Natural killer cell (primary cell): ENCODE measurements around the gene OR51B6. TPM values are rescaled to one million over a fixed set of nuclear protein-coding genes. Genes with fewer than 3 reads are reported as not detected.

Experiments
- ATAC-seq, 3 donors: fragments of 150-1000 bp in 2 of 3; fragments of 200-7000 bp in 1 of 3; cut with Tn5 transposase; 1 replicate in 1 of 3; 2 replicates in 2 of 3; pipeline ENCODE4 v1.10.0; 2021; ENCODE audit warnings: mild to moderate bottlenecking in 2 of 3, moderate library complexity in 2 of 3
- DNase-seq, 2 donors: peaks; one replicate each; pipeline versions ENCODE4 v3.0.0 to v3.0.0-alpha.2; 2013 to 2021; ENCODE audit warnings: mixed read lengths in 1 of 2
- H3K27ac ChIP-seq: one replicate; pipeline ENCODE4 v1.5.1; 2013; ENCODE audit warnings: mild to moderate bottlenecking, low read length
- H3K27me3 ChIP-seq: one replicate; pipeline ENCODE4 v1.6.1; 2013; ENCODE audit warnings: low read length; ENCODE audit not compliant: control insufficient read depth, insufficient read depth
- H3K36me3 ChIP-seq: one replicate; pipeline ENCODE4 v1.6.1; 2013; ENCODE audit warnings: low read length; ENCODE audit not compliant: control insufficient read depth, insufficient read depth
- H3K4me1 ChIP-seq: one replicate; pipeline ENCODE4 v1.6.1; 2013; ENCODE audit warnings: low read length; ENCODE audit not compliant: control insufficient read depth, insufficient read depth
- H3K4me3 ChIP-seq: one replicate; pipeline ENCODE4 v1.5.1; 2013; ENCODE audit warnings: low read length
- H3K9me3 ChIP-seq: one replicate; pipeline ENCODE4 v1.6.1; 2013; ENCODE audit warnings: low read length; ENCODE audit not compliant: control insufficient read depth, insufficient read depth
- H3K27ac Mint-ChIP-seq, 2 donors: one replicate each; pipeline ENCODE4 v1.8.0; 2022; ENCODE audit warnings: mild to moderate bottlenecking in 2 of 2, mixed read lengths in 2 of 2, moderate library complexity in 1 of 2
- H3K27me3 Mint-ChIP-seq, 2 donors: one replicate each; pipeline ENCODE4 v1.8.0; 2022; ENCODE audit warnings: low read depth in 2 of 2, mixed read lengths in 2 of 2
- H3K36me3 Mint-ChIP-seq: one replicate; pipeline ENCODE4 v1.8.0; 2022; ENCODE audit warnings: mixed read lengths
- H3K4me1 Mint-ChIP-seq, 2 donors: one replicate each; pipeline ENCODE4 v1.8.0; 2022; ENCODE audit warnings: mixed read lengths in 2 of 2
- H3K4me3 Mint-ChIP-seq: one replicate; pipeline ENCODE4 v1.8.0; 2022; ENCODE audit warnings: mild to moderate bottlenecking, moderate library complexity, mixed read lengths
- H3K9me3 Mint-ChIP-seq, 2 donors: one replicate each; pipeline ENCODE4 v1.8.0; 2022; ENCODE audit warnings: mixed read lengths in 2 of 2
- WGBS: methylation state at CpG from one replicate; pipeline ENCODE4 v1.1.7; 2013; ENCODE audit warnings: missing lambda C conversion rate; ENCODE audit not compliant: insufficient coverage; 5-methylcytosine and 5-hydroxymethylcytosine counted together
- intact Hi-C: fragments of 100-400 bp; cut with micrococcal nuclease; formaldehyde crosslinking; loops from one replicate; pipeline ENCODE4 v1.14.2; 2022
- total RNA-seq, 4 donors: library from RNA; stranded (reverse); fragments of 120-200 nt in 1 of 4; gene quantifications; one replicate each; pipeline versions ENCODE4 v1.2.3 to v1.2.4, GENCODE V29; 2013 to 2022
- TF ChIP-seq, protein P1 (sequence below): fragments of 200-600 bp; IDR thresholded peaks from one replicate; pipeline ENCODE4 v1.8.0; 2022; ENCODE audit warnings: antibody characterized with exemption

OR51B6 gene
- total RNA-seq, 3 donors from 2014 or later (not counting 1 experiment from before 2014, with no cell fraction given): not detected

DNA sequence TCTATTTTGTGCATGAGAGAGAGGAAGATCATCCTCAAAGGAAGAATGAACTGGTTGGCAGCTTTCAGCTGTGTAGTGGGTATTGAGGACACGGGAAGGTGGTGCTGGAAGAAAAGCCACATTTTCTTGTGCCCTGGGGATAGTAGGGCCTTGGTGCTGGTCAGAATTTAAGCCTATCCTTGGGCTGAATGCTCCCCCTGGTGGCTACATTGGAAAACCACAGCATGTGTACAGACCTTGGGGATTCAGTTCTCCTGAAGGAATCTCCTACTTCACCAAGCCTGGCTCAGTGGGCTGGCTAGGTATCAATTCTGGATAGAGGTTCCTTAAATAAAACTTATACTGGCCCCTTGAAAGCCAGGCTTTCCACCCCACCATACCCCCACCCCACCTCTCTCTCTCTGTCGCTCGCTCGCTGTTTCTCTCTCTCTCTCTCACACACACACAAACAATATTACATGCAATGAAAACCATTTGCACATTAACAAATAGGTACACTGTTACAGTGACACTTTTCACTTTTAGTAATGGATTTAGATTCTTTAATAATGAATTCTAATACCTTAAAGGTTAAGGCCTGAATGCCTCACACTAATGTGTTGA, 29.5 kb downstream of the OR51B6 start:
- Mint-ChIP-seq H3K4me1 (no peaks in the 10 kb centered on the region), H3K27me3 (no peaks in the 10 kb centered on the region), H3K4me3 (no peak overlapping the region), H3K9me3 (no peaks in the 10 kb centered on the region), H3K27ac (no peak overlapping the region), H3K36me3 (no peaks in the 10 kb centered on the region)
- DNase-seq (peak in 1 of 2 donors; percentile 19), ATAC-seq (peak in 1 of 3 donors; percentile 42)
- TF ChIP-seq, protein P1, sequence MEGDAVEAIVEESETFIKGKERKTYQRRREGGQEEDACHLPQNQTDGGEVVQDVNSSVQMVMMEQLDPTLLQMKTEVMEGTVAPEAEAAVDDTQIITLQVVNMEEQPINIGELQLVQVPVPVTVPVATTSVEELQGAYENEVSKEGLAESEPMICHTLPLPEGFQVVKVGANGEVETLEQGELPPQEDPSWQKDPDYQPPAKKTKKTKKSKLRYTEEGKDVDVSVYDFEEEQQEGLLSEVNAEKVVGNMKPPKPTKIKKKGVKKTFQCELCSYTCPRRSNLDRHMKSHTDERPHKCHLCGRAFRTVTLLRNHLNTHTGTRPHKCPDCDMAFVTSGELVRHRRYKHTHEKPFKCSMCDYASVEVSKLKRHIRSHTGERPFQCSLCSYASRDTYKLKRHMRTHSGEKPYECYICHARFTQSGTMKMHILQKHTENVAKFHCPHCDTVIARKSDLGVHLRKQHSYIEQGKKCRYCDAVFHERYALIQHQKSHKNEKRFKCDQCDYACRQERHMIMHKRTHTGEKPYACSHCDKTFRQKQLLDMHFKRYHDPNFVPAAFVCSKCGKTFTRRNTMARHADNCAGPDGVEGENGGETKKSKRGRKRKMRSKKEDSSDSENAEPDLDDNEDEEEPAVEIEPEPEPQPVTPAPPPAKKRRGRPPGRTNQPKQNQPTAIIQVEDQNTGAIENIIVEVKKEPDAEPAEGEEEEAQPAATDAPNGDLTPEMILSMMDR: no peak
- Histone ChIP-seq H3K9me3 (no peaks in the 10 kb centered on the region), H3K4me3 (no peak overlapping the region), H3K36me3 (no peaks in the 10 kb centered on the region), H3K27me3 (no peaks in the 10 kb centered on the region), H3K27ac (no peak overlapping the region), H3K4me1 (no peaks in the 10 kb centered on the region)
- WGBS: 76% methylated on average over 4 of the region's 4 CpGs
- intact Hi-C loops: no loop called here

DNA sequence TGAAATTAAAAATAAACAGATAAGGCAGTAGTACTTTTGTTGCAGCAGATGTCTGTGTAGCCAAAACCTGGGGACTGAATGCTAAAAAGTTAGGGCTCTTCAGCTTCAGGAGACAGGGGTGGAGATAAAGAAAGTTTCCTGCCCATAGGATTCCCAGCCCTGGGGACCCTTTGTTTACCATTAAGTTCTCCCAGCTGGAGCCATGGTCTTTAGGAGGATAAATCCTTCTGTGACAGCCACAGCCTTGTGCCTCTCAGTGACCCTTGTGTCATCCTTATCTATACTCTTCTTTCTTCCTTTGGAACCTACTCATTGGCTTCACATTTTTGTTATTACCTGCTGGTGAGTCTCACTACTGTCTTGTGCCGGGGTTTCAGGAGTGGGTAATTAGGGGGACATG, 32.3 kb downstream of the OR51B6 start, which contains the start of gene OR51M1:
TSS of gene OR51M1 (plus strand) at position 237 of the 400 bp plus-strand sequence. CDS start 5,587 bp downstream, outside the sequence.
- Histone ChIP-seq H3K36me3 (no peaks in the 10 kb centered on the region), H3K27ac (no peak within 1 kb of the TSS), H3K4me1 (no peaks in the 10 kb centered on the region), H3K27me3 (no peaks in the 10 kb centered on the region), H3K9me3 (no peaks in the 10 kb centered on the region), H3K4me3 (no peak within 1 kb of the TSS)
- intact Hi-C loops: no loop called here
- no peak for ATAC-seq
- WGBS: 76% methylated on average over 1 of the region's 1 CpG
- Mint-ChIP-seq H3K9me3 (no peaks in the 10 kb centered on the region), H3K4me1 (no peaks in the 10 kb centered on the region), H3K27ac (no peak within 1 kb of the TSS), H3K4me3 (no peak within 1 kb of the TSS), H3K36me3 (no peaks in the 10 kb centered on the region), H3K27me3 (no peaks in the 10 kb centered on the region)
- no peak for DNase-seq
- TF ChIP-seq, protein P1: no peak

DNA sequence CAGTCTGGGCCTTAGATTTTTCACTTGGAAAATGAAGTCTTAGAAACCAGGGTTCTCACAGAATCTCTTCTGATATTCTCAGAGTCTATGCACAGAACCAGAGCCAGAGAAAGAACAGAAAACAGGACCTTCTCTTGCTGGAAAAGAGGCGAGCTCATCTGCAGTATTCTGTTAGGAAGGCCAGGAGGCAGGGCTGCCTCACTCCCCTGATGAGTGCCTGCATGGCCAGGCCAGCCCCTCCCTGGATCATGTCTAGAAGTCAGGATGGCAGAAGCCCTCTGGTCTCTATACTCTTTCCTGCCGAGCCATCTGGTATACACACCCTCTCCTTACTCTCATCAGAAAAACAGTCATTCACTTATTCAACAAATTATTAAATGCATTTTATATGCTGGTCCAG, 33.0 kb downstream of the OR51B6 start:
- ATAC-seq (no peak), DNase-seq (no peak)
- Histone ChIP-seq H3K36me3 (no peaks in the 10 kb centered on the region), H3K9me3 (no peaks in the 10 kb centered on the region), H3K27ac (no peak overlapping the region), H3K4me3 (no peak overlapping the region), H3K4me1 (no peaks in the 10 kb centered on the region), H3K27me3 (no peaks in the 10 kb centered on the region)
- TF ChIP-seq, protein P1: no peak
- no peak overlapping the region for H3K4me3 Mint-ChIP-seq
- no peaks in the 10 kb centered on the region for H3K4me1 Mint-ChIP-seq
- no peaks in the 10 kb centered on the region for H3K27me3 Mint-ChIP-seq
- H3K27ac Mint-ChIP-seq: no peak overlapping the region
- no peaks in the 10 kb centered on the region for H3K36me3 Mint-ChIP-seq
- 77% methylated on average over 2 of the region's 2 CpGs for WGBS
- intact Hi-C loops: no loop called here
- no peaks in the 10 kb centered on the region for H3K9me3 Mint-ChIP-seq

DNA sequence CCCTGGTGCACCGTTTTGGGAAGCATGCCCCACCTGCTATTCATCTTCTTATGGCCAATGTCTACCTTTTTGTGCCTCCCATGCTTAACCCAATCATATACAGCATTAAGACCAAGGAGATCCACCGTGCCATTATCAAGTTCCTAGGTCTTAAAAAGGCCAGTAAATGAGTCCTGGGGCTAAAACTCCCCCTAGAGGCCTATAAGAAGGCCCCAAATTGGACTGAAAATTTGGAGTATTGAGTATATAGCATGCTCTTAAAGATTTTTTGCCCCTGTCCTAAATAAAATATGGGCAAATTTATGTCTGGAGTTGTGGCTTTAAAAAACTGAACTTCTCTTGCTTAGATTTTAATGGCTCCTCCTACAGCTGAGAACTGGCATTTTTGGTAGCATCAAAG, 38.9 kb downstream of the OR51B6 start:
- H3K4me1 Mint-ChIP-seq: no peaks in the 10 kb centered on the region

More for the DNA sequence above, 38.9 kb downstream of the OR51B6 start:
- Mint-ChIP-seq H3K4me3 (no peak overlapping the region), H3K9me3 (no peaks in the 10 kb centered on the region), H3K36me3 (no peaks in the 10 kb centered on the region), H3K27ac (no peak overlapping the region), H3K27me3 (no peaks in the 10 kb centered on the region)
- H3K27me3 ChIP-seq: no peaks in the 10 kb centered on the region
- ATAC-seq (no peak), DNase-seq (no peak)
- H3K4me1 ChIP-seq: no peaks in the 10 kb centered on the region
- TF ChIP-seq, protein P1: no peak
- no peaks in the 10 kb centered on the region for H3K9me3 ChIP-seq
- 81% methylated on average over 2 of the region's 2 CpGs for WGBS
- H3K27ac ChIP-seq: no peak overlapping the region
- no peak overlapping the region for H3K4me3 ChIP-seq
- intact Hi-C loops: no loop called here
- H3K36me3 ChIP-seq: no peaks in the 10 kb centered on the region
